H1 (cell line): Measurements from ENCODE around the gene MIS18A. TPM values are rescaled to one million over a fixed set of nuclear protein-coding genes. Genes with fewer than 3 reads are reported as not detected.

ENCODE experiments used
- EGR1 ChIP-seq: IDR thresholded peaks from 2 replicates; pipeline ENCODE4 v1.6.1; 2011; ENCODE audit warnings: low read depth, low read length, borderline replicate concordance
- NANOG ChIP-seq: IDR thresholded peaks from 2 replicates; pipeline ENCODE4 v1.6.1; 2011; ENCODE audit warnings: low read length, low read depth, mild to moderate bottlenecking, inconsistent platforms; ENCODE audit not compliant: insufficient read depth, poor library complexity, severe bottlenecking
- POU5F1 ChIP-seq: IDR thresholded peaks from 2 replicates; pipeline ENCODE4 v1.6.1; 2011; ENCODE audit warnings: low read depth, mild to moderate bottlenecking, low read length, moderate library complexity
- RXRA ChIP-seq: IDR thresholded peaks from 2 replicates; pipeline ENCODE4 v1.6.1; 2011; ENCODE audit warnings: low read depth, mild to moderate bottlenecking, low read length, moderate library complexity; ENCODE audit not compliant: insufficient read depth
- SP1 ChIP-seq: IDR thresholded peaks from 2 replicates; pipeline ENCODE4 v1.6.1; 2011; ENCODE audit warnings: low read depth, low read length
- ZNF274 ChIP-seq: IDR thresholded peaks from 2 replicates; pipeline ENCODE4 v1.7.0; 2012; ENCODE audit warnings: low read length, borderline replicate concordance; ENCODE audit errors: extremely low read depth
- polyA plus RNA-seq, 7 experiments: library from polyadenylated mRNA; depleted of rRNA in 3 of 7; stranded (reverse) in 5 of 7; unstranded in 2 of 7; fragments of >200 nt in 5 of 7; fragments of 200-250 nt in 2 of 7; gene quantifications; 1 replicate in 5 of 7; 2 replicates in 1 of 7; 4 replicates in 1 of 7; pipeline versions ENCODE4 v1.2.1 to v1.2.3, GENCODE V29; 2011 to 2013; ENCODE audit warnings: missing spikeins in 2 of 7, mixed read lengths in 2 of 7
- total RNA-seq: library from RNA; stranded (reverse); fragmentation: NEBNext Ultra II Directional; extraction: Animal tissue kit (Norgen Biotek cat#: 25700); gene quantifications from 2 replicates; pipeline ENCODE4 v1.2.1, GENCODE V29; 2021
- TF ChIP-seq, protein P1 (sequence below): IDR thresholded peaks from 2 replicates; pipeline ENCODE4 v1.6.1; 2011; ENCODE audit warnings: low read depth, mild to moderate bottlenecking, low read length; ENCODE audit not compliant: insufficient read depth

The MIS18A gene
- total and polyA plus RNA-seq, 2 of the 8 experiments (the other 6 are each of a cell fraction or from before 2014, with no cell fraction given), result 28.9 to 53.0 TPM

DNA sequence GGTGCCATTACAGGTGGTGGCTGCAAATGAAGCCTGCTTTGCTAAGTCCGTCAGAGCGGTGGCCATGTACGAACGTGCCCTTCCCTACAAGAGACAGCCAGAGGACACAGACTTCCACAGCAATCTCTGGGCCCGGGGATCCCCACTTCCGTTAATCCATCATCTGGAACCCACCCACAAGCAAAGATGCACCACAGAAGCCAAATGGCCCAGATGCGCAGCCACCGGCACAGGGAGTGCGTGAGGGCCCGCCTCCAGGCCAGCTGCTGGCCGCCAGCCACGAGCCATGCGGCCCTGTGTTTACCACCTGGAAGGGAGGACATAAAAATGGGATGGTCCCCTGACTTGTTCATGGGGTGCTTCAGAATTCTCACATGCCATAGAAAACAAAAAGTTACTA, 41.9 kb upstream of the MIS18A start (continued):
- no peak for TF ChIP-seq ZNF274
- TF ChIP-seq EGR1, result no peak
- TF ChIP-seq, protein P1, sequence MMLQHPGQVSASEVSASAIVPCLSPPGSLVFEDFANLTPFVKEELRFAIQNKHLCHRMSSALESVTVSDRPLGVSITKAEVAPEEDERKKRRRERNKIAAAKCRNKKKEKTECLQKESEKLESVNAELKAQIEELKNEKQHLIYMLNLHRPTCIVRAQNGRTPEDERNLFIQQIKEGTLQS, result no peak
- no peak for TF ChIP-seq RXRA
- TF ChIP-seq NANOG, result no peak
- TF ChIP-seq SP1, result no peak
- no peak for TF ChIP-seq POU5F1
